ENCODE data around the gene LRRC34. TPM values are rescaled to one million over a fixed set of nuclear protein-coding genes. Genes with fewer than 3 reads are reported as not detected.

The LRRC34 gene
- total RNA-seq, 1 experiment from 2014 or later: not detected

GRCh38 chr3:169809230-169809795, 3.4 kb downstream of the LRRC34 start:
- Histone ChIP-seq H3K4me1 (no peaks in the 10 kb centered on the region), H3K9me3 (no peaks in the 10 kb centered on the region), H3K27me3 (replicated peaks; ENCODE audit: control insufficient read depth, insufficient read depth, low read length) (no peaks in the 10 kb centered on the region), H3K4me3 (ENCODE audit: low read depth, low read length) (no peak overlapping the region), H3K36me3 (ENCODE audit: control insufficient read depth, insufficient read depth, low read length) (no peaks in the 10 kb centered on the region)
- DNase-seq: no peak
- intact Hi-C loops (cut with micrococcal nuclease; ENCODE audit: unreplicated experiment): no loop called here
- Mint-ChIP-seq H3K27me3 (ENCODE audit: insufficient read depth, unreplicated experiment) (peaks cover 2% of the 10 kb centered on the region), H3K4me3 (ENCODE audit: unreplicated experiment) (no peak overlapping the region), H3K36me3 (ENCODE audit: insufficient read depth, unreplicated experiment) (no peaks in the 10 kb centered on the region), H3K9me3 (ENCODE audit: unreplicated experiment) (no peaks in the 10 kb centered on the region), H3K4me1 (ENCODE audit: low read depth, unreplicated experiment) (no peaks in the 10 kb centered on the region), H3K27ac (ENCODE audit: unreplicated experiment) (no peak overlapping the region)
- no TSS peak for BruUV-seq (replicated peaks)
- ChIA-PET CTCF (no interaction called here), POLR2A (no interaction called here)
- no peak for TF ChIP-seq CTCF (IDR thresholded peaks at IDR 0.05; ENCODE audit: insufficient read depth in 1 of 2, low read depth in 1 of 2, low read length in 1 of 2, severe bottlenecking in 1 of 2, unreplicated experiment in 1 of 2)

GRCh38 chr3:169804681-169805080, 8.0 kb downstream of the LRRC34 start:
- H3K36me3 Mint-ChIP-seq (ENCODE audit: insufficient read depth, unreplicated experiment): no peaks in the 10 kb centered on the region
- H3K27me3 Mint-ChIP-seq (ENCODE audit: insufficient read depth, unreplicated experiment): peaks cover 2% of the 10 kb centered on the region
- Histone ChIP-seq H3K4me1 (no peaks in the 10 kb centered on the region), H3K9me3 (no peaks in the 10 kb centered on the region), H3K27me3 (replicated peaks; ENCODE audit: control insufficient read depth, insufficient read depth, low read length) (no peaks in the 10 kb centered on the region), H3K36me3 (ENCODE audit: control insufficient read depth, insufficient read depth, low read length) (no peaks in the 10 kb centered on the region), H3K4me3 (ENCODE audit: low read depth, low read length) (no peak overlapping the region)
- DNase-seq: no peak
- ChIA-PET POLR2A (no interaction called here), CTCF (no interaction called here)
- H3K9me3 Mint-ChIP-seq (ENCODE audit: unreplicated experiment): no peaks in the 10 kb centered on the region
- intact Hi-C loops (cut with micrococcal nuclease; ENCODE audit: unreplicated experiment): no loop called here
- H3K4me1 Mint-ChIP-seq (ENCODE audit: low read depth, unreplicated experiment): no peaks in the 10 kb centered on the region
- BruUV-seq (replicated peaks): no TSS peak
- TF ChIP-seq CTCF (IDR thresholded peaks at IDR 0.05; ENCODE audit: insufficient read depth in 1 of 2, low read depth in 1 of 2, low read length in 1 of 2, severe bottlenecking in 1 of 2, unreplicated experiment in 1 of 2): no peak
- no peak overlapping the region for H3K27ac Mint-ChIP-seq (ENCODE audit: unreplicated experiment)
- no peak overlapping the region for H3K4me3 Mint-ChIP-seq (ENCODE audit: unreplicated experiment)

GRCh38 chr3:169792359-169792758, 20.3 kb downstream of the LRRC34 start:
- DNase-seq: no peak
- H3K27me3 Mint-ChIP-seq (ENCODE audit: insufficient read depth, unreplicated experiment): no peaks in the 10 kb centered on the region
- TF ChIP-seq CTCF (IDR thresholded peaks at IDR 0.05; ENCODE audit: insufficient read depth in 1 of 2, low read depth in 1 of 2, low read length in 1 of 2, severe bottlenecking in 1 of 2, unreplicated experiment in 1 of 2): no peak
- no TSS peak for BruUV-seq (replicated peaks)
- H3K27me3 ChIP-seq (replicated peaks; ENCODE audit: control insufficient read depth, insufficient read depth, low read length): no peaks in the 10 kb centered on the region
- no peaks in the 10 kb centered on the region for H3K4me1 ChIP-seq
- no peaks in the 10 kb centered on the region for H3K9me3 ChIP-seq
- H3K36me3 Mint-ChIP-seq (ENCODE audit: insufficient read depth, unreplicated experiment): no peaks in the 10 kb centered on the region
- CTCF ChIA-PET: no interaction called here
- no peak overlapping the region for H3K27ac Mint-ChIP-seq (ENCODE audit: unreplicated experiment)
- POLR2A ChIA-PET: no interaction called here
- intact Hi-C loops (cut with micrococcal nuclease; ENCODE audit: unreplicated experiment): no loop called here
- H3K4me3 ChIP-seq (ENCODE audit: low read depth, low read length): no peak overlapping the region
- no peaks in the 10 kb centered on the region for H3K9me3 Mint-ChIP-seq (ENCODE audit: unreplicated experiment)
- no peaks in the 10 kb centered on the region for H3K4me1 Mint-ChIP-seq (ENCODE audit: low read depth, unreplicated experiment)
- no peaks in the 10 kb centered on the region for H3K36me3 ChIP-seq (ENCODE audit: control insufficient read depth, insufficient read depth, low read length)
- no peak overlapping the region for H3K4me3 Mint-ChIP-seq (ENCODE audit: unreplicated experiment)

All from Caco-2 (cell line).